HT1080 (cell line): ENCODE data around the gene TMC4. TPM values are rescaled to one million over a fixed set of nuclear protein-coding genes. Genes with fewer than 3 reads are reported as not detected.

Source experiments
- DNase-seq: peaks from one replicate; pipeline ENCODE4 v3.0.0-alpha.2; 2015; ENCODE audit warnings: low read depth
- total RNA-seq: library from RNA; depleted of rRNA; stranded (reverse); fragments of >200 nt; shearing (Covaris generic); gene quantifications from 2 replicates; pipeline ENCODE4 v1.2.3, GENCODE V29; 2014; rRNA removed

The TMC4 gene
- total RNA-seq, 1 experiment from 2014 or later, result 1.2 TPM

DNA sequence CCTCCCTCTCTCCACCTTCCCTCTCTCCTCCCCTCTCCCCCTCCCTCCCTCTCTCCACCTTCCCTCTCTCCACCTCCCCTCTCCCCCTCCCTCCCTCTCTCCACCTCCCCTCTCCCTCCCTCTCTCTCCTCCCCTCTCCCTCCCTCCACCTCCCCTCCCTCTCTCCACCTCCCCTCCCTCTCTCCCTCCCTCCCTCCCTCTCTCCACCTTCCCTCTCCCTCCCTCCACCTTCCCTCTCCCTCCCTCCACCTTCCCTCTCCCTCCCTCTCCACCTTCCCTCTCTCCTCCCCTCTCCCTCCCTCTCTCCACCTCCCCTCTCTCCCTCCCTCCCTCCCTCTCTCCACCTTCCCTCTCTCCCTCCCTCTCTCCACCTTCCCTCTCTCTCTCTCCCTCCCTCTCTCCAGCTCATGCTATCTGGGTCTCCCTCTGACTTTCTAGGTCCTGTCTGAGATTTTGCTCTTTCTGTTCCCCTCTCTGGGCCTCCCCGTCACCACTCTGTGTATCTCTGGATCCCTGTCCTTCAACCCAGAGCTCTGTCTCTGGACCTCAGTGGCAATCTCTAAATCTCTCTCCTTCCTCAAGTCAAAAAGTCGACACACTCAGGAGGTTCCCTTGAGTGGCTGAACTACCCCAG is 38.9 kb downstream of the TMC4 start:
- no peak for DNase-seq

DNA sequence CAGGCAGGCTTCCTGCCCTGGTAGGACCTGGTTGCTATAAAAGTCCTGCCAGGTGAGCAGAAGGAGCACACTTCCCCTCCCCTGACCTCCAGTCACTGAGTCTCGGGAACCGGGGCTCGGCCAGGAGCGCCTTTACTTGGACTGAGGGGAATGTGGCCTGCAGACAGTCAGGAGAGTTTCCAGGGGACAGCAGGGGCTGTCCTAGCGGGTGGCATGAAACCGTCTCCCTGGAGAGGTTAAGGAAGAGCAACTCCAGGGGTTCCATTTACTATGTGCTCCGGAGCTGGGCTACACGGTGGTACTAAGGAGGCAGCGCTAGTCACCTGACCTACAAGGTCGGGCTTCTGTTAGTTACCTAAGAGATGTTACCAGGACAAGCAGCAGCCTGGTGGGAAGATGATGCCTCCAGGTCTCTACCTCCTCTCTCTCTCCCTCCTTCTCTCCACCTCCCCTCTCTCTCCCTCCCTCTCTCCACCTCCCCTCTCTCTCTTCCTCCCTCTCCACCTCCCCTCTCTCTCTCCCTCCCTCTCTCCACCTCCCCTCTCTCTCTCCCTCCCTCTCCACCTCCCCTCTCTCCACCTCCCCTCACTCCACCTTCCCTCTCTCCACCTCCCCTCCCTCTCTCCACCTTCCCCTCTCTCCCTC is 39.5 kb downstream of the TMC4 start:
- peak; percentile 57 for DNase-seq

GRCh38 chr19:54129617-54129996 is 43.4 kb downstream of the TMC4 start:
- DNase-seq, result no peak

GRCh38 chr19:54128796-54129616 is 44.0 kb downstream of the TMC4 start:
- DNase-seq, result no peak

- no peak for DNase-seq
These were observed 44.6 kb downstream of the TMC4 start for GRCh38 chr19:54128441-54128725.

- no peak for DNase-seq
These were observed 45.1 kb downstream of the TMC4 start for GRCh38 chr19:54127688-54128440.

GRCh38 chr19:54125713-54126112 is 47.2 kb downstream of the TMC4 start:
- no peak for DNase-seq

GRCh38 chr19:54124393-54124792 is 48.6 kb downstream of the TMC4 start:
- no peak for DNase-seq

- DNase-seq, result no peak
These were observed 49.3 kb downstream of the TMC4 start for GRCh38 chr19:54123682-54124081.

DNA sequence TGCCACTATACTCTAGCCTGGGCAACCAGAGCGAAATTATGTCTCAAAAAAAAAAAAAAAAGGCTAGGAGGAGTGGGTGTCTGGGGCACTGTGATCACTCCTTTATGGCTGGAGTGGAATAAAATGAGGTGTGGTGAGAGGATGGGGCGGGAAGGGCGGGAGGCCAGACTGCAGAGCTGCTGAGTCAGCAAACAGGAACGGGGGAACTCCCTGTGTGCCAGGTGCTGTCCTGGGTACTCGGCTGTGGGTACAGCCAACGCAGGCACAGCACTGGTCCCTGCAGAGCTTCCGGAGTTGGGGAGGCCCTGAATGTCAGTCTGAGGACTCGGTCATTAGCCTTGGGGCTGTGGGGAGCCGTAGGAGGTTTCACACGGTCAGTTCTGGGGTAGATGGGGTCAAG is 51.7 kb downstream of the TMC4 start:
- no peak for DNase-seq

DNA sequence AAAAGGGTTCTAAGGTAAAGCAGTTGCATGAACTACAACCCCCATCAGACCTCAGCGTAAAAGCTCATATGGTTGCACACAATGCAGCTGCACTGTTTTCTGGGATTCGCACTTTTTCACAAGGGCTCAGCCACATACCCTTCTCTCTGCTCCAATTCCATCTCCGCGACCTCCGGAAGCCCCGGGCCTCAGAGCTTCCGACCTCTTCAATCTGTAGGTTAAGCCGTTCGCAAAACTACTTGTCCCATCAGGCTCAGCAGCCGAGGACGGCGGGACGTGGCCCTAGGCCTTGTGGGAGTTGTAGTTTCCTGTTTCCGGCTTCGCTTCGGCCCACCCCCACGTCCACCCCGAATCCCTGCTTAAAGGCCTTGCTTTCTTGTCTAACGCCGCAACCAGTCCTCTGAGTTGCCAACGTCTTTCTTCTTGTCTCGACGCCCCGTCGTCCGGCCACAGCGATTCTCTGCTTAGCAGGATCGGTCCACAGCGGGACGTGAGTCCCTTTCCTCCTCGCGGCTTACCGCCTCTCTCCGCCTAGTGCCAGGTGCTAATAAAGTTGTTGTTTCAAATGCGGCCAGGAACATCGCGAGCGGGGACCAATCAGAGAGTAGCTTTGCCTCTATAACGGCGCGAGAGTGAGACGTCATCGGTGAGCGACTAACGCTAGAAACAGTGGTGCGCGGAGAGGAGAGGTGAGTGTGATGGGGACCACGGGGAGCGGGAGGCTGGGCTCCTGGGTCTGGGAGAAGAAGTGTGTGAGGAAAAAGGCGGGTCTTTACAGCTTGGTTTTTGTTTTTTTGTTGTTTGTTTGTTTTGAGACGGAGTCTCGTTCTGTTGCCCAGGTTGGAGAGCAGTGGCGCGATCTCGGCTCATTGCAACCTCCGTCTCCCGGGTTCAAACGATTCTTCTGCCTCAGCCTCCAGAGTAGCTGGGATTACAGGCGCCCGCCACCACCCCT is 57.6 kb downstream of the TMC4 start, which contains the start of the genes PRPF31 and TFPT:
Gene PRPF31, plus strand, starts transcription at position 646 of the 955 bp plus-strand sequence. CDS start 2,525 bp downstream, outside the sequence.
Gene TFPT, minus strand, starts transcription at position 549 of the 955 bp plus-strand sequence. Its CDS starts 388 bp downstream, at position 161.
- peak; percentile 93 for DNase-seq

- no peak for DNase-seq
These were observed 58.4 kb downstream of the TMC4 start for GRCh38 chr19:54114340-54115108.

Other genes starting within 250 kb of the TMC4 start
- gene CACNG8, start 210.2 kb downstream of the TMC4 start, total RNA-seq, result 0.45 and 1.4 TPM in 2 replicates
- 0.23 TPM in 1 of 2 replicates, not detected in the other for gene CACNG6, start 181.5 kb downstream of the TMC4 start, total RNA-seq
- 0.74 and 0.84 TPM in 2 replicates for gene VSTM1, start 109.3 kb downstream of the TMC4 start, total RNA-seq
- not detected in 2 replicates for gene TARM1, start 91.8 kb downstream of the TMC4 start, total RNA-seq
- 0.19 and 1.2 TPM in 2 replicates for gene OSCAR, start 72.4 kb downstream of the TMC4 start, total RNA-seq
- gene NDUFA3, start 70.3 kb downstream of the TMC4 start, total RNA-seq, result 40.8 and 67.5 TPM in 2 replicates
- gene TFPT, start 57.5 kb downstream of the TMC4 start, total RNA-seq, result 17.6 and 19.7 TPM in 2 replicates
- 102 and 104 TPM in 2 replicates for gene PRPF31, start 57.4 kb downstream of the TMC4 start, total RNA-seq
- gene CNOT3, start 35.4 kb downstream of the TMC4 start, total RNA-seq, result 20.4 and 30.3 TPM in 2 replicates
- 9.0 and 9.4 TPM in 2 replicates for gene LENG1, start 13.4 kb downstream of the TMC4 start, total RNA-seq
- 82.4 and 104 TPM in 2 replicates for gene MBOAT7, start 16.4 kb upstream of the TMC4 start, total RNA-seq
- gene TSEN34, start 18.1 kb upstream of the TMC4 start, total RNA-seq, result 67.2 and 72.8 TPM in 2 replicates
- gene RPS9, start 27.7 kb upstream of the TMC4 start, total RNA-seq, result 2,721 and 3,393 TPM in 2 replicates
- not detected in 2 replicates for gene LILRB3, start 49.8 kb upstream of the TMC4 start, total RNA-seq
- not detected in 2 replicates for gene LILRA6, start 69.6 kb upstream of the TMC4 start, total RNA-seq
- not detected in 2 replicates for gene LILRB5, start 84.1 kb upstream of the TMC4 start, total RNA-seq
- gene LILRB2, start 108.0 kb upstream of the TMC4 start, total RNA-seq, result not detected in 2 replicates
- not detected in 2 replicates for gene LILRA5, start 140.0 kb upstream of the TMC4 start, total RNA-seq
- not detected in 2 replicates for gene LILRA4, start 166.0 kb upstream of the TMC4 start, total RNA-seq
- gene LAIR1, start 191.8 kb upstream of the TMC4 start, total RNA-seq, result not detected in 2 replicates
- not detected in 2 replicates for gene TTYH1, start 242.3 kb upstream of the TMC4 start, total RNA-seq